ENCODE measurements around the gene OSTM1. TPM values are rescaled to one million over a fixed set of nuclear protein-coding genes. Genes with fewer than 3 reads are reported as not detected.
A peak's percentile ranks its signal among the peaks of the same experiment; 100 is the strongest.

Gene OSTM1, protein sequence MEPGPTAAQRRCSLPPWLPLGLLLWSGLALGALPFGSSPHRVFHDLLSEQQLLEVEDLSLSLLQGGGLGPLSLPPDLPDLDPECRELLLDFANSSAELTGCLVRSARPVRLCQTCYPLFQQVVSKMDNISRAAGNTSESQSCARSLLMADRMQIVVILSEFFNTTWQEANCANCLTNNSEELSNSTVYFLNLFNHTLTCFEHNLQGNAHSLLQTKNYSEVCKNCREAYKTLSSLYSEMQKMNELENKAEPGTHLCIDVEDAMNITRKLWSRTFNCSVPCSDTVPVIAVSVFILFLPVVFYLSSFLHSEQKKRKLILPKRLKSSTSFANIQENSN
- 24.0 TPM for polyA plus RNA-seq (2013, experiment 1 of 2; ENCODE audit: insufficient read length)
- polyA plus RNA-seq (2013, experiment 2 of 2; ENCODE audit: insufficient read length): 31.2 TPM

- DNase-seq: peak; percentile 89
These were observed at the start of gene OSTM1 for GRCh38 chr6:108074359-108075144. Gene OSTM1, minus strand, starts transcription at chr6:108074741. Its CDS starts 90 bp downstream, at chr6:108074651.

DNA sequence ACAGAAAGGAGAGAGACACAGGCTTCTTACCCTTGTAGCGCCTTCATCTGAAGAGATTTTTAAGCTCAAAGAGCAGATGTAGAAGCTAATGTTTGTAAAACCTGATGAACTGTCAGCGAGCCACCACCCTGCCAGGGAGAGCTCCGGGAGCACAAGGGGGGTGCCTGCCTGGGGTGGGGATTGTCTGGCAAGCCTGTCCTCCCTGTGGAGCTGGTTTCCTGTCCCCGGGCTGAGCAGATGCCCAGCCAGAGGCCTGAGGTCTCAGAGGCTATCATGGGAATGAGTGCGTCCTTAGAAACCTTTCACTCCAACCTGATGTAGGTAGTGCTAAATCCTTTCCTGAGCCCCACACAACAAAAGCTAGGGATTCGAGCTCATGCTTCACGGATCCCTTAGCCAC, 49.4 kb upstream of the OSTM1 start:
- DNase-seq: no peak

DNA sequence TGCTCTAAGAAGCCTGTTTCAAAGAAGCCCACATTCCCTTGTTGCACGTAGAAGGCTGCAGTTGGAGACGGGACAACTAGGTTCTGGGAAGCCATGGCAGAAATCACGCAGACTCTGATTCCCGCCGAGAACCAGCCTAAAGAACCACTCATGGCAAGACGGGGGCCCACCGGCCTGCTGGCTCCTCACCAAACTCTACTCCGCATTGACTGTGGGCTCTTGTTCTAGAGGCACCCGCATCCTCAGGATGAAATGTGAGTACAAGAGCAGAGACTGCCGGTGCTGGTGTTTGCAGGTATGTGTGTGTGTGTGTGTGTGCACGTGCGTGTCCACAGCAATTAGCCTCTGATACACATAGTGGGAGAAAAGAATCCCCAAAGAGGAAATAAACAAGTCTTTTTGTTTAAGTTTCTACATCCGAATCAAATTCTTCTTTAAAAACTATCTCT, 49.0 kb upstream of the OSTM1 start:
- no peak for DNase-seq

- no peak for DNase-seq
These were observed 47.1 kb upstream of the OSTM1 start for GRCh38 chr6:108121612-108122011.

DNA sequence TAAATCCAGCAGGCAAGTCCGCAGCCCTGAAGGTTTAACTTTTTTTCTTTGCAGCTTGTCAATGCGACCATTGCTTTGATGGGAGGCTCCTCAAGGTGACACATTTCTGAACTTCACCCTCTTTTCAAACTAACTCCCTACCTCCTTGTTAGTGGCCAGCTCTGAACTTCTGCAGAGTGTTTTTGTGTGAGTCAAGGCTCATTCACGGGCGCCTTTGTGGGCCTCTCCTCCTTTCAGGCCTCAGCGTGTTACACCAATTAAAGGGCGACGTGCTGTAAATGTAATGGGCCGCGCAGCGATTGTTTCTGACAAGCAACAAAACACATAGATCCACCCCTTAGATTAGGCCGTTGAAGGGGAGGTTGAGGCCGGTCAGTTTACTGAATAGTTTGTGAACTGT, 45.8 kb upstream of the OSTM1 start:
- DNase-seq: no peak

- no peak for DNase-seq
These were observed 45.2 kb upstream of the OSTM1 start for GRCh38 chr6:108119769-108120141.

DNA sequence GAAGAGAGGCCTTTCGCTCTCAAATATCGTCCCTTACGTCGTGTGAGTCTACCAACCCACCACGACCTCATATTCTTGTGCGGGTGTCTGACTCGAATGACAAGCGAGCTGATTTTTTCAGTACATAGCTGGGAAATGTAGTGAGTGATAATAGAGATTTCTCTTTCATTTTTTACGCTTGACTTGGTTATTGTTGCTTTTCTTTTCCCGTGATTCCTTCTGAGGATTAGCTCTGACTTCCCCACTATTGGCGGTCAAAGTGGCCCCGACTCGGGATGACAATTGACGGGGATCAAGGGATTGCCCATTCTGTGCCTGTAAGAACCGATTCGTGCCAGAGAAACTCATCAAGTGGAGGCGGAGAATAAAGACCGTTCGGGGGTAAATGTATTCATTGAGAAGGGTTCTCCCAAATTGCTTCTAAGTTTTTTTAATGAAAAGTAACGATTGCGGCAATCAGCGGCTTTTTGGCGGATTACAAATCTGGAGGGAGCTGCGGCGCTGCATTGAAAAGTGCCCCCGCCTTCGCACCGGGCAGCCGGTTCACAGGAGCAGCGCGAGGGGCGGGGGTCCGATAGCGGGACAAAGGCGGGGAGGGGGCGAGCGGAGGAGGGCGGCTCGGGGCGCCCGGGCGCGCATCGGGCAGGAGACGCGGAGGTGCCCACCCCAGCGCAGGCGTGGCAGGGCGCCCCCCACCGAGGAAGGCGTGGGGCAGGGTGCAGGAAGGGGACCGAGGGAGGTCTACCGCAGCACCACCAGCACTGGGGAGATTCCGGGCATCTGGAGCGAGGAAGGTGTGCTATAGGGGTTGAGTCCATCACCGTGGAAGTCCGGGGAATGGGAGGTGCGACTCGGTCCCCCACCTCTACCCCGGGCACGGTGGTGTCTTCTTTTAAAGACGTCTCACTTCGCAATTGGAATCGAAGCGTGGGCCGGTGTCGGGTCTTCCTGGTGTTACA, 44.5 kb upstream of the OSTM1 start:
- DNase-seq: no peak

GRCh38 chr6:108118359-108118724, 43.8 kb upstream of the OSTM1 start:
- no peak for DNase-seq

DNA sequence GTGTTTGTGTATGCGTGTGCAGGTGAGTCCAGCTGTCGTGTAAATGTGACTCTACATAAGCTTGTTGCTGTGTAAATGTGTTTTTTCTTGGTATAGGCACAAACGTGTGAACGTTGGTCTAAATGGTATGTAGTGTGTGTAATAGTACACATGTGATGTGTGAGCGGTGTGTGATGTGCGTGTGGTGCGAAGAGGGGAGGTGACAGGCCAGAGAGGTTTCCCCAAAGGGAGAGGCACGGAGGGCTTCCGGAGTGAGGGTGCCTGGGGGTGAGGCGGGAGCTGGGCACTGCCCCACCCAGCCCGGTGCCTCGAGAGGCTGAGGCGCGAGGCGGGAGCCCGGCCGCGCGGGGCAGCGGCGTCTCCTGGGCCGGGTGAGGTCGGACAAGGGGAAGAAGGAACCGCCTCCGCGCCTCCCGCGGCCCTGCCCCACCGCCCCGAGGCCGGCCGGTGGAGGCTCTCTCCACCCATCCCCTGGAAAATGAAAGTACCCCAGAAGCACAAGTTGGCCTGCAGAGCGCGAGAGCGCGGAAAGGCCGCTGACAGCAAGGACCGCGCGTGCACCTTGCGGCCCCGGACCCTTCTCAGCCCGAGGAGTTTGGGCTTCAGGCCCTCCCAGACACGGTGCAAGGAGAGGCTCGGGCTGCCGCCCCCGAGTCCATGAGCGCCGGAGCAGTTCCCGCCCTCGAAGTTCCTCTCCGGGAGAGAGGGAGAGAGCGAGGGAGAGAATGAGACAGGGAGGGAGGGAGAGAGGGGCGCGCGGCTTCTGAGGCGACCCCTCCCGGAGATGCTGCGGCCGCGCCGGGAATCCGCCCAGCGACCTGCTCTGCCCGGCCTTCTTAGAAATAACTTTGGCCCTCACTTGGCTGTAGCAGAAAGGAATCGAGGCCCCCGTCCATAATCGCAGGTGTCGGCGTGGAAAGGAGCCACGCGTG, 43.2 kb upstream of the OSTM1 start:
- DNase-seq: no peak

GRCh38 chr6:108116546-108117426, 42.2 kb upstream of the OSTM1 start:
- no peak for DNase-seq

GRCh38 chr6:108115598-108116058, 41.1 kb upstream of the OSTM1 start:
- DNase-seq: peak; percentile 29

GRCh38 chr6:108114841-108115597, 40.5 kb upstream of the OSTM1 start:
- peak; percentile 51 for DNase-seq

GRCh38 chr6:108113557-108114519, 39.3 kb upstream of the OSTM1 start:
- DNase-seq: peak; percentile 57

GRCh38 chr6:108108374-108108773, 33.8 kb upstream of the OSTM1 start:
- DNase-seq: no peak

- no peak for DNase-seq
These were observed 32.6 kb upstream of the OSTM1 start for GRCh38 chr6:108107102-108107501.

DNA sequence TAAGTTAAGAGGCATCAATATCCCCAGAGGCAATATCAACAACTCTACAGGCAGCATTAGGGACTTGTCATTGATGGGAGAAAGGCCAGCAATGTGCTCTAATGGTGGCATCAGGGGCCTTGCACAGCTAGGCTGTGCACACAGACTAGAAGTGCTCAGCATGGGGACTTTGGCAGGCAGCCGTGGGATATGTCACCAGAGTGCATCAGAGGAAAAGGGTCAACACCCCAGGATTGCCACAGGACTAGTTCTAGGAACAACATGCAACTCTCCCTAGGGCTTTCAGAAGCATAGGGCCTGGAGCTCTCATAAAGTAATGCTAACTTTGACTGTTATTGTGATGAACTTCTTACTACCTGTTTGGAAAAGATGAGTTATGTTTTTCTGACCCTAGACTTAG, 32.2 kb upstream of the OSTM1 start:
- DNase-seq: no peak

GRCh38 chr6:108106261-108106660, 31.7 kb upstream of the OSTM1 start:
- DNase-seq: no peak

DNA sequence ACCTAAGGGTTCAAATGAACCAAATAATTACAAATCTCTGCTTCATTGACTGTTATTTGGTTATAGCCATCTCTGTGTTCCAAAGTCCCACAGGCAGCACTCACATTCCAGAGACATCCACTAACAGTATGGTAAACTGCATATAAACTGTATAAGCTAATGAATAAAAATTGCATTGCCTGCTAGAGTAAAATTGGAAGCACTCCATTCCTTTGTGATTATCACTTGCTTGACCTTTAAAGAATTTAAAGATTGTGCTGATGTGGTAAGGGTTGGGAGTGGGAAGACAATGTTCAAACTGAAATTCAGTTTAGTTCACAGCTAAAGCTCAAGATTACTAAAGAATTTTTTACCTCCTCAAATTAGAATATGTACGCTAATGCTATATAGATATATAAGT, 31.0 kb upstream of the OSTM1 start:
- peak; percentile 38 for DNase-seq
